ENCODE measurements around the gene REEP6.
"Not testable (repeated sequence)": the region's sequence is repeated elsewhere in the genome, so short reads cannot be mapped to it uniquely, and the experiment has no call there.

Gene REEP6

DNA sequence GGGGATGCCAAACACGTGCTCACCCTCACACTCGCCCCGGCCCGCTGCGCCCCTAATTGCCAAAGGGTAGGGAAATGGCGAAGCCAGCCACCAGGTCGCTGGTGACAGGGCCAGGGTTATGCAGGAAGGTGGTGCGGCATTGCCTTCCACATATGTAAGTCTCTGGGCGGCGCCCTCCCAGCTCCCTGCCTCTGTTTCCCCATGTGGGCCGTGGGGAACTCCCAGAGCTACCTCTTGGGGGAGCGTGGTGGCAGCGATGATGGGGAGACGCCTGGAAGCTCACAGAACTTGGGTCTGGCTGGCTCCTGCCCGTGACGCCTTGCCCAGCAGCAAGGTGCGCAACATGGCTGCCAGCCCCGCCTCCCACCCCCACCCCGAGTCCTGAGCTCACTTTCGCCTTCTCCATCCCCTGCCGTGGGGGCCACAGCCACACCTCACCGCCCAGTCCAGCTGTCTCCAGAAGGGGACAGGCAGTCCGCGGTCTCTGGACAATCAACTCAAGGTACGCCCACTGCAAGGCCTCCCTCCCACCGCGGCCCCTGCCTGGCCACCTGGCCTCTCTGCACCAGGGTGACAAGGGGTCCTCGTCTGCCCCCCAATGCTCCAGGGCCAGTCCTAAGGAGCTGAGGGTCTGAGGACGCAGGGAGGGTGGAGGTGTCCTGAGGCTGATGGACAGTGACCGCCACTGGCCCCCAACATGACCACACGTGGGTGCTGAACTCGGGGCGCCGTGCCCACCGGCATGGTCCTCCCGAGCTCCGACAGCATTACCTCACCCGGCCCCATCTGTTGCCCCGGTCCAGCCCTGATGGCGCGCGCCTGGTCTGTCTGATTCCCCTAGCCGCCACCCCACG, 18.5 kb upstream of the REEP6 start:
- DNase-seq (ENCODE audit: low read depth), result no peak

DNA sequence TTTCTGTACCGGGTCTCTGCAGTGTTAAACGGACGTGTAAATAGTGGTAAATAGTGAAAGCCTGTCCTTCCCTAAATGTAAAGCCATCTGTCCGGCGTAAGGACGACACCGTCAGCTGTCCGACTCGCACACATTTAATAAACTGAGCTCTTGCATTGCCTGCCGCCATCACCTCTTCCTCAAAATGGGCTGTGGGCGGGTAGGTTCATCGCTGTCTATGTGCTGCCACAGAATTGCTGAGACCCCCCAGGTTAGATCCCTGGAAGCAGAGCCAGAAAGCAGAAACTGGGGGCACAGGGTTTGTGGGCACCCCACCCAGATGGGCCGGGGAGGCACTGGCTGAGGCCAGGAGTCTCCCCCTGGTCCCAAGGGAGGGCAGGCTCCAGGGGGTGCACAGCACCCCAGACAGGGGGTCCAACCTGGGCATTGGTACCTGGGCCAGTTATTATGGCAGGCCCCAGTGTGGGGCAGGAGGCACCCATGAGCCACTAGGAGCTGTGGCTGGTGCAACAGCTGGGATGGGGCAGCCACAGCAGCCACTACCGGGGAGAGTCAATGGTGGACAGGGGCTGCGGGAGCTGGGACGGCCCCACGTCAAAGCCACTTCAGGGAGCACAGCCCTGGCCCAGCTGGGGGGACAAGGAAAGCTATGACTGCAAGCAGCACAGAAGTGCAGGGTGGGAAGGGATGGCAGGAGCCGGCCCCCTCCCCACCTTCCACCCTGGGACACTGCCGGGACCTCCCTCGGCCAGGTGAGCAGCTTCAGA, 17.7 kb upstream of the REEP6 start:
- no peak for DNase-seq (ENCODE audit: low read depth)

DNA sequence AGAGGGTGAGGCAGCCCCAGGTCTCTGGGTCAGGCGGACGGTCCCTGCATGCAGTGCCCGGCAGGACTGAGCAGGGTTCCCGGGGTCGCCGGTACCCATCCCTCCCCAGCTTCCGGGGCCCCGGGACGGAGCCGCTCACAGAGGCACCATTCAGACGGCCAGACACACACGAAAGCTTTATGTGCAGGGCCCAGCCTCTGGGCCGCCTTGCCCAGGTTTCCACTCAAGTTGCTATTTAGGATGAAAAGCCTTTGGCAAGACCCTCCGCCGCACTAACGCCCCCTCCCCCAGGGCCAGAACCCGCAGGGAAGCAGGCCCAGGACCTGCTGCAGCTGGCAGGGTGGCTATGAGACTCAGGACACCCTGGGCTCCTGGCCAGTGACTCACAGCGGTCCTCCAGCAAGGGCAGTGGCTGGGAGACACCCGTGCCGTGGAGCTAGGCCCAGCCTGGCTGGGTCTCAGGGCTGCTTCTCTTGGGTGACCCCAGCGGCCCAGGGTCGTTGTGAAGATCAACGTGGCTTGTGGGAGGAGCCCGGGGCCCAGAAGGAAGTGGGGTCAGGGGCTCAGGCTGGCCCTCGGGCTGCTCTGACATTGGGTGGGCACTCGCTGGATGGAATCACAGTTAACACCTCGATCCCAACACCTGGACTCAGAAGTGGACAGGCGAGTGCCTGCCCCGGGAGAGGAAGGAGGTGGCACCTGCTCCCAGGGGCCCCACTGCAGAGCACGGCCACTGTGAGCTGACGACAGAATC, 16.8 kb upstream of the REEP6 start:
- DNase-seq (ENCODE audit: low read depth), result no peak

DNA sequence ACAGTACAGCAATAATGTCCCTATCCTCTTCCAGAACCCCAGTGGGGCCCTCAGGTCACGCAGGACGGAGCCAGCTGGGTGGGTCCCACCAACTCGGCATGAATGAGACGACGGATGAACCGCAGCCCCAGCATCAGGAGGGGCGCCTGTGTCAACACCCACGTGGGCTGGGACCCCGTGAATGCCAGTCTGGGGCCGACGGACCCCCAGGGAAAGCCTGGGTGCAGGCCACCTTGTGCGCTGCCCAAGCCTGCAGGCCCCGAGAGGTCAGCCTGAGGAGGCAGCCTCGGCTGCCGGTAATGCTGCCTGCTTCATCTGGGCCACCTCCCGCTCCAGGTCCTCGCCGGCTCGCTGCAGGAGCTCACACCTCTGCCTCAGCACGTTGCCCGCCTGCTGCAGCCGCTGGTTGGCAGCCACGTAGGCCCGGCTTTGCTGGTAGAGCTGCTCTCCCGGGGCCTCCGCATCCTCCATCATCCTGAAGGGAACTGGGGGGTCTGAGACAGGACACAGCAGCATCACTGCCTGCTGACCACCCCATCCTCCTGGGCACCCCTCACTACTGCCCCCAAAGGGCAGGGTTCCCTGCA, 16.1 kb upstream of the REEP6 start:
- no peak for DNase-seq (ENCODE audit: low read depth)

DNA sequence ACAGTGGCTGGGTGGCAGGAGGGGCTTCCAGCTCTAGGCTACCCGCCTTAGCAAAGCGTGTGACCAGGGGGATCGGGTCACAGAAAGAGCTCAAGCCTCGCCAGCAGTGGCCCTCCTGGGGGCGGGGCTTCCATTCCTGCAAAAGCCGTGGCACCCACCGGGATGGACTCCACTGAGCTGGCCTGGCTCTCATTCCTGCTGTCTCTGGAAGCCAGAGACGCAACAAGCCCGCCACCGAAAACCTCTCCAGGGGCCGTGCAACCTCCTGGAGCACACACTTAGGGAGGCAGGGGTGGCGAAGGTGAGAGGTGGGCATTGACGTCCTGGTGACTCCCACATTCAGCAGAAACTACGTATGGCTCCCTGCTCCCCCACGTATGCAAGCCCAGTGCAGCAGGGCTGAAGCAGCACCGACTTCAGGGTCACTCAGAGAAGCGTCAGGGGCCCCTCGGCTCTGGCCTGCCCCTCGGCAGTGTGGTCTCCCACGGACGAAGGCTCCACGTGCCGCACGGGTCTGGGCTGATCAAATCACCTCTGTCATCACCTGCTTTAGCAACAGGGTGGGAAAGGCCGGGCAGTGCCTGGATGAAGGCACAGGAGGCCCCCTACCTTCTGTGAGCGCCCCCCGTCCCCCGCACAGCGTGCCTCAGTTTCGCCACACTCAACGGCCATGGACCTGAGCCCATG, 15.1 kb upstream of the REEP6 start:
- no peak for DNase-seq (ENCODE audit: low read depth)

DNA sequence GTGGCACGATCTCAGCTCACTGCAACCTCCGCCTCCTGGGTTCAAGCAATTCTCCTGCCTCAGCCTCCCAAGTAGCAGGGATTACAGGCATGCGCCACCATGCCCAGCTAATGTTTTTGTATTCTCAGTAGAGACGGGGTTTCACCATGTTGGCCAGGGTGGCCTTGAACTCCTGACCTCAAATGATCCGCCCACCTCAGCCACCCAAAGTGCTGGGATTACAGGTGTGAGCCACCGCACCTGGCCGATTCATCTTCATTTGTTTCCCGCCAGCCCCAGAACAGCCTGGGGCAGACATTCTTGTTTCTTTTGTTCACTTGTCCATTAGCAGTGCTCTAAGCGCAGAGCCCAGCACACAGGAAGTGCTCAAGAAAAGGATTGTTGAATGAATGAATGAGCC, 13.9 kb upstream of the REEP6 start:
- DNase-seq (ENCODE audit: low read depth), result not testable (repeated sequence)

DNA sequence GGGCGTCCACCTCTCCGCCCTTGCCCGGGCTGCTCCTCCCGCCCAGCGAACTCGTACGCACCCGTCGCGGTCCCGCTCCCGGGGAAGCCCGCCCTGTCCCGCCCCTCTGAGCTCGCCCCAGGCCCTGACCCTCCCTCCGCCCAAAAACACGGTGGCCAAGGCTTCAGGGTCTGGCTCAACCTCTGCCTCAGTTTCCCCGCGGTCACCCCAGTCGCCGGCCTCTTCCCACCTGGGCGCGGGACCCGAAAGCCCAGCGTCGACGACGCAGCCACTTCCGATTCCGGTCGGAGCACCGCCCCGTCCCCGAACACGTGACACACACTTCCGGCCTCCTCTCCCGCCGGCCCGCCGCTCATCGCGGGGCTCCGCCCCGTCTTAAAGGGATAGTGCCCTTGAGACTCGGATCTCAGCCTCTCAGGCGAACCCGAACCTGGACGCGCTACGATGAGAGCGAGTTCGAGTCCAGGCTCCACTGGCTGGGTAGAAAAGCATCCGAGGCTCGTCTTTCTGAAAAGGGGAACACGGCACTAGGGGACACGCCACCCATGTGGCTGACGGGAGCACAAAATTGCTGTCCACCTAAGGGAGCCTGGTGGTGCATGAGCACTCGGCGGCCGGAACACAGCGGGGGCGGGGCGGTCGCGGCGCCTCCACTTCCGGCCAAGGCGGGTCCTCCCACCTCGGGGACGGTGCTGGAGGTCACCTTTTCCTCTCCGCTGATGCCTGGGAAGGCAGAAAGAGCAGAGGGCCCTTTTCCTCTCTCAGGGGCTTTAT, 11.9 kb upstream of the REEP6 start, which contains the start of gene C19orf25:
Gene C19orf25, minus strand, starts transcription at position 282 of the 774 bp plus-strand sequence. CDS start 312 bp downstream, outside the sequence.
- peak; percentile 84 for DNase-seq (ENCODE audit: low read depth)

DNA sequence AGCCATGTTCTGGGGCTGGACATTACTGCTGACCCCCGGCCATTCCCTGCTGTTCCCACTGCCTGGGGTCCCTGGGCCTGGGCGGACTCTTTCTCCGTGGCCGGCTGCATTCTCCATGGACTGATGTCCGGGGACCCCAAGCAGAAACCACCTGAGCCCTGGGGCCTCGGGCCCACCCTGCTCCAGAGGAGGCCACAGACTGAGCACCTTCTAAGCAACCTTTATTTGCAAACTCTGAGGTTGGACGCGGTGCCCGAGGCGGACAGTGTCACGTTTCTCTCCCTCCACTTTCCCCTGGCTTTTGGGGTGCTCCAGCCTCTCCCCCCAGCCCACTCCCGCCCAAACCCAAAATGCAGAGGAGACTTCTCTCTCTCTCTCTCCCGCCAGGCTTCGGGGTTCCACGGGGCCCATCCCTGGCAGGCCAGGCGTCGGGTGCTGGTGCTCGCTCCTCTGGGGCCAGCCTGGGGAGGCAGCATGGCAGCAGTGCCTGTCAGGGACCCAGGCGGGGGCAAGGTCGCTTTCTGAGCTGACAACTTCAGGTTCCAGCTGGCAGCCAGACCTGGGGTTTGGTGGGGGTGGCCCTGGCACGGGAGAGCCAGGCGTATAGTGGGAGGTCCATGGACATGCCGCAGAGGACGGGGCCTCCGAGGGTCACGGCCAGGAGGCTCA, 9.6 kb upstream of the REEP6 start:
- DNase-seq (ENCODE audit: low read depth), result no peak

DNA sequence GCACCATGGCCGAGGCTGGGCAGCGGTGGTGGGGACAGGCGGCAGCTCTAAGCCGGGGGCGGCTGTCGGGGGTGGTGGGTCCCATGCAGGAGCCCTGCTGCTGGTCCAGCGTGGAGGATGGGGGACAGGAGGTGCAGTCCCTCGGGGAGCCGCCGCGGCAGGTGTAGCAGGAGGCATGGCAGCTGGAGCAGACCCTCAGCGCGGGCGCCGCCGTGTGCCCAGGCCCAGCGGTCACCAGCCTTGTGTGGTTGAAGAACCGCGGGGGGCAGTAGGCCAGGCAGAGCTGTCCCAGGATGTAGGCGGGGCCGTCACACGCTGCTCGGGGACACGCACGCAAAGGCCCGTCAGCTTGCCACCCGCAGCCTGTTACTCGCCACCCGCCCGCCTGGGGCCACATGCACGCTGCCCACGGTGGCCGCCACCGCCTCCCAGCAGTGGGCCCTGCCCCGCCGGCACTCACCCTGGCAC, 9.1 kb upstream of the REEP6 start:
- no peak for DNase-seq (ENCODE audit: low read depth)

DNA sequence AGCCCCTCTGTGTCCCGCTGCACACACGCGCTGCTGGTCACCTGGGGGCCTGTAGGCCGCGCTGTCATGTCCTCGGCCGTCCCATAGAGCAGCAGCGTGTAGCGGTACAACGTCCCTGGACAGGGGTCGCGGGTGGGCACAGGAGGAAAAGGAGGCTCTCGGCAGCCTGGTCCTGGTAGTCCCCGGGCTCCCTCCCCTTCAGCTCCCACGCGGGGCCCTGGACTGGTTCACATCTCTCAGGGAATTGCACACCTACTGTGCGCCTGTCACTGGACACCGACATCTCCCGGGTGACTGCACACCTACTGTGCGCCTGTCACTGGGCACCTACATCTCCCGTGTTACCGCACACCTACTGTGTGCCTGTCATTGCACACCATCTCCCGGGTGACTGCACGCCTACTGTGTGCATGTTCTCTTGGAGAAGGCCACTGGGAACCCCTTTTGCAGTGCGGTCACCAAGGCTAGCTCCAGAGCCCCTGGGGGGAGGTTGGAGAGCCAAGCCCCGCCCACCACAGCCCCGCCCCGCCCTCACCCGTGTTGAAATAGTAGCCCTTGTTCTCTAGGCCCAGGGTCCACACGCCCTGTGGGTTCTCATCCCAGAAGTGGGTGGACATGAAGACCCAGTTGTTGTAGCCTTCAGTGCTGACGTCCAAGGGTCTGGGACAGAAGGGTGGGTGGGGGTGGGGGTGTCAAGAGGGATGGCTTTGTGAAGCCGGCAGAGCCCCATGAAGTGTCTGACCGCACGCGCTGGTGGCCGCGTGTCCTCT, 8.4 kb upstream of the REEP6 start:
- no peak for DNase-seq (ENCODE audit: low read depth)

DNA sequence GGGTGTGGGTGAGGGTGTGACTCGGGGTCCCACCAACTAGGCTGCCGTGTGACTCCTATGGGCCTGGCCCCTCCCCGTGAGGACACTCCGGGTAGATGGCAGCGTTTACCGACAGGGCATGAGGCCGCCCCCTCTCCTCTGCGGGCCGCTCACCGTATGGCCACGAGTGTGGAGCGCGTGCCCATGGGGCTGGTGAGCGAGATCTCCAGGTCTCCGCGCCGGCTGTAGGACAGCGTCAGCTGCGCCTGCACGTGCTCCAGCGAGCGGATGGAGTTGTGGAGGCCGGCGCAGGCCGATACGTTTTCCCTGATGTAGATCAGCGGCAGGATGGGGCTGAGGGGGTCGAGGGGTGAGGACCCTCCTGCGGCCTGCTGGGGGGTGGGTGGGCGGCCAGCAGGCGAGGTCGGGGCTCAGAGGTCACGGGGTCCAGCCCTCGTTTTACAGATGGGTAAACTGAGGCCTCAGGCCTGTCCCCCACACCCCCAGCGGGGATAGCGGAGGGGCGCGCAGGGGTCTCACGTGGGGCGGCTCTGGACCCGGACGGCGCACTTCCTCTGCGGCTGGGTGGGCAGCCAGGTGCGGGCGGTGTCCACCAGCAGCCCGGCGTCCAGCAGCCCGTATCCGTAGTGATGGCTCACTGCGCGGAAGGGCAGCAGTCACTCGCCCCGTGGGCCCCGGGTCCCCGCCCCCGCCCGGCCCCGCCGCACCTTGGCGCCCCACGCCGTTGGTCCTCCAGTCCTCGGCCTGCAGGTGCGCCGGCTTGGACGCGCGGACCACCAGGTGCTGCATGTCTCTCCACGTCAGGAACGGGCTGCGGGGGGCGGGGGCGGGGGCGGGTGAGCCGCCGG, 7.6 kb upstream of the REEP6 start:
- DNase-seq (ENCODE audit: low read depth), result no peak

DNA sequence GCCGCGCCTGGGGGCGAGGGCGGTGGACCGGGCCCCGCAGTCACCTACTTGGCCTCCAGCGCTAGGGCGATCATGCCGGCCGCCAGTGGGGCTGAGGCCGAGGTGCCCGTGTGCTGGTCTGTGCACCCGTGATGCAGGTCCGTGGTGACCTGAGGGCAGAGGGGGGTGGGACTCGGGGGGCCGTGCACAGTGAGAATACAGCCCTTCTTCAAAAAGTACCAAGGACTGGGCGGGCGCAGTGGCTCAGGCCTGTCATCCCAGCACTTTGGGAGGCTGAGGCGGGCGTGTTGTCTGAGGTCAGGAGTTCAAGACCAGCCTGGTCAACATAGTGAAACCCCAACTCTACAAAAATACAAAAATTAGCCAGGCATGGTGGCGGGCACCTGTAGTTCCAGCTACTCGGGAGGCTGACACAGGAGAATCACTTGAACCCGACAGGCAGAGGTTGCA, 7.0 kb upstream of the REEP6 start:
- DNase-seq (ENCODE audit: low read depth), result no peak

DNA sequence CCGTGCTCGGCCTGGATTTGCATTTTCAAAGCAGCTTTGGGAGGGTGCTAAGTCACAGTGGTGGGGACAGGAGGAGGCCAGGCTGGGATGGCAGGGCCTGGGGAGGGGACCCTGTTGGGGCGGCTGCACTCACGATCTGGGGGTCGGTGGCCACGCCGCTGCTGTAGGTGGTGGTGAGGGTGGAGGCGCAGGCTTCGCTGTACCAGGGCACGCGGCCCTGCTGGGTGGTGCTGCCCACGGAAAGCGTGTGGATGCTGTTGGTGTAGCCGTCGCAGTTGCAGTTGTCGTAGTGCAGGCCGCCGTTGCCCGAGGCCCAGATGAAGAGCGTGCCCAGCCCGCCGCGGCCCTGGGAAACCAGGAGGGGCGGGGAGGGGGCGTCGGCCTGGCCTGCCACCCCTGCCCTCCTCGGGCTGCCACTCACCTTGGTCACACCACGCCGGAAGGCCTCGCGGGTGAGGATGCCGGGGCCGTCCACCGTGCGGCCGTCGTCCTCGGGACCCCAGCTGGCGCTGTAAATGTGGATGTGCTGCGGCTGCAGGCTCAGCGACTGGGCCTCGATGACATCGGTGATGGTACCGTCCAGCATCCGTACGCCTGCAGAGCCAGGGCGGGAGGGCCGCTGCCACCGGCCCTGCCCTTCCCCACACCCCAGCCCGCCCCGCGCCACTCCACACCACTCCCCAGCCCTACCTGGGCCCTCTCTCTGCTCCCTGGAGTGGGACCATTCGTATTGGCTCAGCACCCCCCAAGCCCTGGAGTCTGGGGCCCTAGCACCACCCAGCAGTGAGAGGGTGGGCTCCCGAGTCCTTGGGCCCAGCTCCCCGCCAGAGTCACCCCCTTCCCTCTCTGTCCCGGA, 4.0 kb upstream of the REEP6 start:
- no peak for DNase-seq (ENCODE audit: low read depth)

DNA sequence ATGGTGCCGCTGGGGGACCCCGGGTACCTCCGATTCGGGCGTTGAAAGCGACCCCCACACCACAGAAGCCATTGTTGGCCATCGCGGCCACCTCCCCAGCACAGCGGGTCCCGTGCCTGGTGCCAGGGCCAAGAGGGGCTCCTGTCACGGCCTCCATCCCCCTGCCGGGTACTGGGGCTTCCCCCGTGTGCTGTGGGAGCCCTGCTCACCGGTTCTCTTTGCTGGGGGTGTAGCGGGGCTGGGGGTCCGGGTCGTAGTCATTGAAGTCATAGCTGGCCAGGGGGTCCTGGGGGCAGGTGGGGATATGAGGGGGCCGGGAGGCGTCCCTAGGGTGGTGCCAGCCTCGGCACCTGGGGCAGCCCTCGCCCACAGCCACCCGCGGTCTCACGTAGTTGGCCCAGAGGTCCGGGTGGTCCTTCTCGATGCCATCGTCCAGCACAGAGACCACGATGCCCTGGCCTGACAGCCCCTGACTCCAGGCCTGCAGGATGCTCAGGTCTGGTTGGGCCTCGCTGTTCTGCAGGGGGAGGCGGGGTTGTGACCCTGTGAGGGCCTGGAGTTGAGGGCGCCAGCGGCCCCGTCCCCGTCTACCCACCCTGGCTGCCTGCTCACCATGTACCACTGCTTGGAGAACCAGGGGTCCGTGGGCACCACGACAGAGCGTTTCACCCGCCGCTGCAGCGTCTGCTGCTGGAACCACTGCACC, 3.3 kb upstream of the REEP6 start:
- no peak for DNase-seq (ENCODE audit: low read depth)

DNA sequence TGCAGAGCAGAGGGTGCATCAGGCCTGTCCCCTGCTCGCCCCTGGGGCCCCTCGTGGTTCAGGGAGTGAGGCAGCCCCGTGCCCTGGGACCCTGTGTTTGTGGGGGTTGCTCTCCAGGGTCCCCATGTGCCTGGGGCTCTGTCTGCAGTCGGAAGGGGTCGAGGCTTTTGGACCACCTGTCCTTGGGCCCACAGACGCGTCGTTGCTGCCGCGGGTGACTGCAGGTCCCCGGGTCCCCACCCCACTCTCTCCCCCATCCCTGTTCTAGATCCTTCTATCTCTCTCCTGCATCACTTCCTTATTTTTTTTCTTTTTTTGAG, 2.7 kb upstream of the REEP6 start:
- no peak for DNase-seq (ENCODE audit: low read depth)

DNA sequence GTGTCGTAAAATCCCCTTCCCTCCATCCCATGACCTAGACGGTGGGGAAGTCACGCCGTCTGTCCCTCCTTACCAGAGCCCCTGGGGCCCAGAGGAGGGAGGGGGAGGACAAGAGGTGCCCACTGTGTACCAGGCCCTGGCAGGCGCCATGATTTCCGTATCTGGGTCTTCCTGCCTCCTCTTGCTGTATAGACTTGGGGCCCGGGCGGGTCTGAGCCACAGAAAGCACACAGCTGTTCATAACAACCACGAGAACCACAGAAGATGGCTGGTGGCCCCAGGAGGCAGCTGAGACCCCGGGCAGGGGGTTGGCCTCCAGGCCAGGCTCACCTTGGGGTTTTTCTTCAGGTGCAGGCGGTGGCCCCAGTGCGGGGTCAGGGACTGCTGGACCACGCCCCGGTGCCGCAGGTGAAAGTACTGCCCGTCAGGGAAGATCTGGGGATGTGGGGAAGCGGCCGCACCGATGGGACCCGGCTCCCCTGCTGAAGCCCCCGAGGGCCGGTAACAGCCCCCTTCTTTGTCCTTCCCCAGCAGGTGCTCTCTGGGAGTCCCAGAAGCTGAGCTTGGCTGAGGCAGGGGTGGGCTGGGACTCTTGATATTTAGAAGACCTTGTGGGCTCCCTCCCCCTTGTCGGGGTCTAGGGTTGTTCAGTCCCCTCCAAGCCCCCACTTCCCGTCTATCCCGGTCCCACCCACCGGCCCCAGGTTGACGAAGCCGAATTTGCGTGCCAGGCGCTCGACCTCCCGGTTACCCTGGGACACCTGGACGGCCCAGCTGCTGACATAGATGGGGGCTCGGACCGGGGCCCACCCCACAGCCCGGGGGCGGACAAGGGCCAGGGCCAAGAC, 1.3 kb upstream of the REEP6 start:
- DNase-seq (ENCODE audit: low read depth), result no peak

Measured in stimulated activated CD8-positive, alpha-beta memory T cell treated with anti-CD3 and anti-CD28 coated beads, Interleukin-15, amount 100 ng/mL, for 1 hour (primary cell).